ENCODE measurements around the gene KRT1.
"Not testable (repeated sequence)": the region's sequence is repeated elsewhere in the genome, so short reads cannot be mapped to it uniquely, and the experiment has no call there.

KRT1 gene

GRCh38 chr12:52681526-52682380 lies 1.5 kb upstream of the KRT1 start:
- DNase-seq = peak; percentile 25 to 26

- no peak for DNase-seq
Observed at GRCh38 chr12:52679875-52680274, 332 bp downstream of the KRT1 start.

DNA sequence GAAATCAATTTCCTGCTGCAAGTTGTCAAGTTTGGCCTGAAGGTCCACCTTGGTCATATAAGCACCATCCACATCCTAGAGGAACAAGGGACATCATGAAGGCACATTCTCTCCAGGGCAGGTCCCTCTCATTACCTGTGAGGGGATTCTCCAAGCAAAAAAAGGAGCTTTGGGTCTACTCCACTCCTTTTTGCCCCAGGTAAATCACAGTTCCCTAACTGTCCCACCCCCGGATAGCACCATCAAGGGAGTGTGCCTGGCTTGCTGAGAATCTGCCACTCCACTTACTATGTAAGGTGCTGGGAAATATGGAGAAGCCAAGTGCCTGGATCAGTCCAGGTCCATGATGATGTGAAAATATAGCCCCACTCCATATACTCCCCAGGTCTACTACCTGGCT lies 2.5 kb downstream of the KRT1 start:
- DNase-seq = no peak

GRCh38 chr12:52677126-52677525 lies 3.1 kb downstream of the KRT1 start:
- DNase-seq = no peak

- no peak for DNase-seq
Observed at GRCh38 chr12:52676163-52676562, 4.0 kb downstream of the KRT1 start.

- DNase-seq = no peak
Observed at GRCh38 chr12:52675301-52675701, 4.9 kb downstream of the KRT1 start.

GRCh38 chr12:52674433-52674775 lies 5.8 kb downstream of the KRT1 start:
- DNase-seq = no peak

DNA sequence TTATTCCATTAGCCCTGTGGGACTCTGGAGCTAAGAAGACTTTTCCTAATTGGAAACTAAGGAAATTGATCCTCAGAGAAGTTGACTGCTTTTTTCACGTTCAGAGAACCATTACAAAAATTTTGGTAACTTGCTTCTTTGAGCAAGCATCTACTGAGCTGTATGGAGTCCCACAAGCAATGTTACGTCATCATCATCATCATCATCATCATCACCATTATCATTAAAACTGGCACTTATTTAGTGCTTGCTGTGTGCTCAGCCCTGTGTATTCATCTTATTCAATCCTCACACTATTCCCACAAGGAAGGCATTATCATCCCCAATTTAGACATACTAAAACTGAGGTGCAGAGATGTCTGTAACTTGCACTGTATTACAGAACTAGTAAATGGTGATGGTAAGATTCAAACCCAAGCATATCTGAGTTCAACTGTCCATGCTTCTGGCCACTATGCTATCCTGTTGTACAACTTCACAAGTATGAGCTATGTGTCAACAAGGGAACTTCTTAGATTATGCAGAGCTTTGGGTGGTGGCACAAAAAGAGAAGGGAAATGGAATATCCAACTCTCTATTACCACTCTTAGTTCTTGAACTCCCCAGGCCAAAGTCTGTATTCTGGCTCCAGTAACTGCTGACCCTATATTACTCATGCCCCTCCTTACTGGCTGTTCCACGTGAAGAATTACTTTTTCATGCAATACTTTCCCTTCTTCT lies 6.3 kb downstream of the KRT1 start:
- no peak for DNase-seq

- no peak for DNase-seq
Observed at GRCh38 chr12:52673217-52673616, 7.0 kb downstream of the KRT1 start.

DNA sequence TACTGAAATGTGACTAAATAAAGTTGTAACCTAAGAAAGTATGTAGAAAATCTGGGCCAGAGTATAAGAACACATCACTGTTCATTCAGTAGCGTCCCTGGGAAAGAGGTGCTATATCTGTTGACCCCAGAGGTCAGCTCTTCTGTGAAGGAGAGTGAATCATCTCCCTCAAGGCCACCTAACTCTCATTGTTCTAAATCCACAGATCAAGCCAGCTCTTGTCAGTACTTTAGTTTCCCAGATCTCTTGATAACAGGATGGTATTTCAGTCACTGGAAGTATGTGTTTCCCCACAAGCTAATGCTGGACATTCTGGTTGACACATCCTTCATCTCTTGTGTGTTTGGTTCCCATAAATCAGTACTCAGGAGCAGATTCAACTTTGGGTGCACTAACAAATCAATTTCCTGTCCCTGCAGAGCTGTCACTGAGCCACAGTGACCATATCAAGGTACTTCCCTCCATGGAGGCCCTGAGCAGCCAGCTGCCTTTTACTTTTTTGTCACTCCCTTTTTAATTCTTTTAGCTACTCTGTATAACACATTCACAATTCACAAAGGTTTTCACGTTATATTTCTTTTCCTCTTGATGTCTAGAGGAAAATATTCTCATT lies 7.8 kb downstream of the KRT1 start:
- no peak for DNase-seq

DNA sequence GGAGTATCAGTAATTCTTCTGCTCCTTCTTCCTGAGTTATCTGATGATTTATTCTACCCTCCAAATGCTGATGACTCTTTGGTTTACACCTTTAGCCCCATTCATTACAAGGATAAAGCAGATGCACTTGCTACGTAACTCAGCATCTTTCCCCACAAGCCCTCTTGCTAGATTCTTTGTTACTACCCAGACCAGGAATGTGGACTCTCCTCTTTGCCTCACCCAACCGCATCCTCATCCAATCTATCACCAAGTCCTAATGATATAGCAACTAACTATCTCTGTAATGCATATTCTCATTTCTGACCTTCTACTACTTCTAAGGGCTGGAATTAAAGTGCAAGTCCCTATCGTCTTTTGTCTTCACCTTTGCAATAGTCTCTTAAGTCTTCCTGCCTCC lies 9.2 kb downstream of the KRT1 start:
- DNase-seq = no peak

DNA sequence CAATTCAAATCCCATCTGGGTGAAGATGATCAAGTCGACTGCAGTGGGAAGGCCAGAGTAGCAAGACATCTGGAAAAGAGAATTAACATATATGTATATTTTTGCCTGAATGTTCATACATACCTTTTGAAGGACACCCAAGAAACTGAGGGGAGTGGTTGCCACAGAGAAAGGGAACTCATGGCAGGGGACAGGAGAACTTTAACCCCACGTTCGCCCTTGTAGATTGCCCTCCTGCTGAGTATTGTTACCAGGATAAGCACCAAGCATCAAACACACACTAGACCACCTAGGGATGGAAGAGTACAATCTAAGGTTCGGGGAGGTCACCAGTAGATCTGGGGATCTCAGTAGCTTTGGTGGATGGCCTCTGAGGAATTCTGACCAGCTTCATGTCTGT lies 9.7 kb downstream of the KRT1 start:
- DNase-seq = no peak

DNA sequence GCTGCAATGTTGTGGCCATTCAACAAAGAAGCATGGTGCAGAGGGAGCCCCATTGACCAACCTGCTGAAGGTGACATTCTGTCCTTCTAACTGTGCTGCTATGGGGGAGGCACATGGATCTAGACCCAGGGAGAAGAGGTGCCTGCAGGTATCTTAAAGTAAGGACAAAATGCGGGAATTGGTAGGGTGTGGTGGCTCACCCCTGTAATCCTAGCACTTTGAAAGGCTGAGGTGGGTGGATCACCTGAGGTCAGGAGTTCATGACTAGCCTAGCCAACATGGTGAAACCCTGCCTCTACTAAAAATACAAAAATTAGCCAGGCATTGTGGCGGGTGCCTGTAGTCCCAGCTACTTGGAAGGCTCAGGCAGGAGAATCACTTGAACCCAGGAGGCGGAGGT lies 10.3 kb downstream of the KRT1 start:
- DNase-seq = not testable (repeated sequence)

DNA sequence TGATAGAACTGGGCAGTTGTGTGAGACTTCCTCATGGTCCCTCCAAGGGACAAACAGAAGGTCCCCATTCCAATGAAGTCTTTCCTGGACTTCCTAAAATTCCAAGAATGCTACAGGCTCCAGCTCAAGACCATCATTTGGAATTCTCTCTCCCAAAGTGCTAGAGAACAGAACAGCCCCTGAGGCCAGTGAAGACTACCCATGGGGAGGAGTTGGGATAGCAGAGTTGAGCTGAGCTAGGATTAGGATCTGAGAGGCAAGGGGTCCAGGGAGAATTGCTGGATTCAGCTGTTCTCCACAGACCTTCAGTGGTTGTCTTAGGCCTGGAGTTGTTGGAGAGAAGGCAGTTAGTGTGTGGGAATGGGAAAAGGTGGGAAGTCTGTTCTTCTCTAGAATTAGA lies 10.8 kb downstream of the KRT1 start:
- DNase-seq = no peak

- DNase-seq = no peak
Observed at GRCh38 chr12:52667931-52668330, 12.3 kb downstream of the KRT1 start.

- no peak for DNase-seq
Observed at GRCh38 chr12:52667509-52667908, 12.7 kb downstream of the KRT1 start.

- no peak for DNase-seq
Observed at GRCh38 chr12:52666471-52666870, 13.7 kb downstream of the KRT1 start.

GRCh38 chr12:52663420-52663819 lies 16.8 kb downstream of the KRT1 start:
- DNase-seq = no peak

GRCh38 chr12:52662918-52663229 lies 17.3 kb downstream of the KRT1 start:
- DNase-seq = no peak

- DNase-seq = no peak
Observed at GRCh38 chr12:52662093-52662917, 17.9 kb downstream of the KRT1 start.

GRCh38 chr12:52661668-52662067 lies 18.5 kb downstream of the KRT1 start:
- DNase-seq = no peak

DNA sequence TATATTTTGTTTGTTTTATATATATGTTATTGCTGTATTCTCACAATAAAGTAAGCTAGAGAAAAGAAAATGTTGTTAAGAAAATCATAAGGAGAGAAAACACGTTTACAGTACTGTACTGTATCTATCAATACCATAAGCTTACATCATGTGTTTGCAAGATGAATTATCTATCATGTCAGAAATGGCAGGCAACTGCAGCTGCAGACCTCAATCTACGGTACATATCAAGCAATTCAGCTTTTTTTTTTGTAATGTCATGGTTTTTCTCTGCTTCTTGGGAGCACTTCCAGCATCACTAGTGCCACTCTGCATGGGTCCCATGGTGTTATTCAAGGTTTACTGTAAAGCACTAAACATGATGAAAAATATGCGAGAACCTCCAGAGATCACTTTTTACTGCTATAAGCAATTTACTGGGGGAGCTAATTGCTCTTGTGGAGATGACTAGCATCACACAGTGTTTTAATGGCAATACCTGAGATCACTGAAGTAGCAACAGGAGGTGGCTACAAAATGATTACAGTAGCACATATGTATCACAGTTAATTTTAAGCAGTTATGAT lies 19.2 kb downstream of the KRT1 start:
- no peak for DNase-seq

GRCh38 chr12:52659951-52660350 lies 20.3 kb downstream of the KRT1 start:
- no peak for DNase-seq

Data from activated T-cell treated with anti-CD3 and anti-CD28 coated beads, Interleukin-2, amount 50 U/mL, for 48 hours (primary cell).